NT2/D1 (cell line): ENCODE data around the gene STOX1.
"Not testable (repeated sequence)": the region's sequence is repeated elsewhere in the genome, so short reads cannot be mapped to it uniquely, and the experiment has no call there.

Source experiments
- DNase-seq: peaks from one replicate; pipeline ENCODE4 v3.0.0-alpha.2; 2011; ENCODE audit warnings: low read depth, low spot score
- H3K27me3 ChIP-seq: 2 replicates; pipeline ENCODE4 v1.6.0; 2011; ENCODE audit warnings: mild to moderate bottlenecking; ENCODE audit not compliant: insufficient read length, insufficient read depth
- H3K36me3 ChIP-seq: 2 replicates; pipeline ENCODE4 v1.6.1; 2011; ENCODE audit warnings: mild to moderate bottlenecking, low read length, mixed read lengths; ENCODE audit not compliant: insufficient read depth, insufficient read length
- H3K4me1 ChIP-seq: 2 replicates; pipeline ENCODE4 v1.5.1; 2011; ENCODE audit not compliant: insufficient read depth, insufficient read length
- H3K4me3 ChIP-seq: 2 replicates; pipeline ENCODE4 v1.5.1; 2011; ENCODE audit warnings: low read depth; ENCODE audit not compliant: insufficient read length
- H3K9ac ChIP-seq: 2 replicates; pipeline ENCODE4 v1.6.0; 2011; ENCODE audit warnings: low read depth; ENCODE audit not compliant: insufficient read length
- H3K9me3 ChIP-seq: 2 replicates; pipeline ENCODE4 v1.5.1; 2011; ENCODE audit warnings: mild to moderate bottlenecking, low read length; ENCODE audit not compliant: insufficient read depth
- SUZ12 ChIP-seq: IDR thresholded peaks from 2 replicates; pipeline ENCODE4 v1.6.1; 2011; ENCODE audit not compliant: insufficient read length, insufficient read depth; ENCODE audit errors: extremely low read depth
- YY1 ChIP-seq: IDR thresholded peaks from 2 replicates; pipeline ENCODE4 v1.6.1; 2011; ENCODE audit not compliant: insufficient read length, insufficient read depth
- ZNF274 ChIP-seq: IDR thresholded peaks from 2 replicates; pipeline ENCODE4 v1.6.1; 2011; ENCODE audit warnings: mild to moderate bottlenecking, low read depth, low read length

STOX1 gene

DNA sequence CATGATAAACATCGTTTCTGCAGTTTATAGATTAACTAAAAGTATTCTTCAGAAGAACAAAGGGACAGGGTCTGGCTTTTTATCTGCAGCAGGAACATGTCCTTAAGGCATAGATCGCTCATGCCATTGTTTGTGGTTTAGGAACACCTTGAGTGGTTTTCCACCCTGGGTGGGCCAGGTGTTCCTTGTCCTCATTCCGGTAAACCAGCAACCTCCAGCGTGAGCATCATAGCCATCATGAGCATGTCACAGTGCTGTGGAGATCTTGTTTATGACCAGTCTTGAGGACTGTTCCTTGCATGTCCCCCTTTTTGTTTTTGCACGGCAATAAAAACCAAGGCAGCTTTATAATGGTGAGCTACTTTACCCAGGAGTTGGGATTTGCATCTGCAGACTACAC, 33.9 kb downstream of the STOX1 start:
- DNase-seq = no peak
- H3K4me1 ChIP-seq = no peaks in the 10 kb centered on the region
- TF ChIP-seq YY1 (no peak), SUZ12 (no peak), ZNF274 (no peak)
- H3K4me3 ChIP-seq = no peak overlapping the region
- no peak overlapping the region for H3K9ac ChIP-seq
- peaks cover 27% of the 10 kb centered on the region for H3K9me3 ChIP-seq
- H3K27me3 ChIP-seq = no peaks in the 10 kb centered on the region
- H3K36me3 ChIP-seq = no peaks in the 10 kb centered on the region

- Histone ChIP-seq H3K9me3 (peaks cover 47% of the 10 kb centered on the region), H3K4me3 (no peak overlapping the region), H3K9ac (no peak overlapping the region), H3K4me1 (no peaks in the 10 kb centered on the region), H3K36me3 (no peaks in the 10 kb centered on the region), H3K27me3 (no peaks in the 10 kb centered on the region)
- no peak for DNase-seq
- no peak for TF ChIP-seq YY1
These were observed 37.3 kb downstream of the STOX1 start for GRCh38 chr10:68864611-68865010.

DNA sequence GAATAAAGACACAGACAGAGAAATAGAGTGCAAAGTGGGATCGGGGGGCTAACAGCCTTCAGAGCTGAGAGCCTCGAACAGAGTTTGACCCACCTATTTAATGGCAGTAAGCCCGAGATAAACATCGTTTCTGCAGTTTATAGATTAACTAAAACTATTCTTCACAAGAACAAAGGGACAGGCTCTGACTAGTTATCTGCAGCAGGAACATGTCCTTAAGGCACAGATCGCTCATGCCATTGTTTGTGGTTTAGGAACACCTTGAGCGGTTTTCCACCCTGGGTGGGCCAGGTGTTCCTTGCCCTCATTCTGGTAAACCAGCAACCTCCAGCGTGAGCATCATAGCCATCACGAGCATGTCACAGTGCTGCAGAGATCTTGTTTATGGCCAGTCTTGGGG, 40.8 kb downstream of the STOX1 start:
- not testable (repeated sequence) for H3K9ac ChIP-seq, DNase-seq, H3K4me1 ChIP-seq, H3K4me3 ChIP-seq, H3K27me3 ChIP-seq, H3K36me3 ChIP-seq
- H3K9me3 ChIP-seq = peaks cover 21% of the 10 kb centered on the region

GRCh38 chr10:68869623-68870022, 42.3 kb downstream of the STOX1 start:
- TF ChIP-seq ZNF274 (no peak), YY1 (no peak), SUZ12 (no peak)
- Histone ChIP-seq H3K36me3 (no peaks in the 10 kb centered on the region), H3K4me3 (no peak overlapping the region), H3K9me3 (peaks cover 21% of the 10 kb centered on the region), H3K27me3 (no peaks in the 10 kb centered on the region), H3K9ac (no peak overlapping the region), H3K4me1 (no peaks in the 10 kb centered on the region)
- DNase-seq = no peak

DNA sequence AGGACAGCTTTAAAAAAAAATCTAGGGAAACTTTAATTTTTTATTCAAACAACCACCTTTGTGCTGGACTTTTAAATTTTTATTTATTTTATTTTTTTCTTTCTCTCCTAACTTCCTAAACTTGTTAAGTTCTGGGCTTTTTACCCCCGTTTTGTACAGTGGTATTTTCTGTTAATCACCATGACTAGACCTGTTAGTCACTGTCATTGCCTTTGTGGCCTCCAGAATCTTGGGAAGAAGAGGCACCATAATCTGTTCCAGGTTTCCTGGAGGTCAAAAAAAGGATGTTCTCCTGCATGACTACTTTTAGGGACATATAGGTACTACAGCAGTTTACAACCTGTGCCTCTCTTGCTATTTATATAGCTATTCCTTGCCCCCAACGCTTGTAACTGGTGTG, 42.7 kb downstream of the STOX1 start:
- DNase-seq = no peak
- Histone ChIP-seq H3K36me3 (no peaks in the 10 kb centered on the region), H3K4me1 (peaks cover 2% of the 10 kb centered on the region), H3K27me3 (no peaks in the 10 kb centered on the region), H3K9me3 (peaks cover 21% of the 10 kb centered on the region), H3K4me3 (no peak overlapping the region), H3K9ac (no peak overlapping the region)
- no peak for TF ChIP-seq SUZ12
- TF ChIP-seq YY1 = no peak
- TF ChIP-seq ZNF274 = no peak

DNA sequence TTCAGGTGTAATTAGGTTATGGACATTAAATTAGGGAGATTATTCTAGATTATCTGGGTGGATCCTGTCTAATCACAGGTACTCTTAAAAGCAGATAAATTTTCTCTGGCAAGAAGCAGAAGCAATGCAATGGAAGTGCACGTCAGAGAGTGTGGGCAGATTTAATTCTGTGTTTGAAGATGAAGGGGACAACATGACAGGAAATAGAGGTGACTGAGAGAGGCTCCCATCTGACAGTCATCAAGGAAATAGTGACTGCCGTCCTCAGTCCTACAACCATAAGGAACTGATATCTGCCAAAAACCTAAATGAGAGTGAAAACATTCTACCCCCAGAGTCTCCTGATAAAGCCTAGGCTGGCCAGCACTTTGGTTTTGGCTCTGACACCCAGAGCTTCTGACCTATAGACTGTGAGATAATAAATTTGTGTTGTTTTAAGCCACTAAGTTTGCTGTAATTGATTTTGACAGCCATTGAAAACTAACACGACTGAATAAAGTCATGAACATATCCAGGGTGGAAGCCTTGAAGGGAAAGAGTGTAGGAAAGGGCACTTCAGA, 43.3 kb downstream of the STOX1 start:
- no peak for DNase-seq
- no peaks in the 10 kb centered on the region for H3K36me3 ChIP-seq

DNA sequence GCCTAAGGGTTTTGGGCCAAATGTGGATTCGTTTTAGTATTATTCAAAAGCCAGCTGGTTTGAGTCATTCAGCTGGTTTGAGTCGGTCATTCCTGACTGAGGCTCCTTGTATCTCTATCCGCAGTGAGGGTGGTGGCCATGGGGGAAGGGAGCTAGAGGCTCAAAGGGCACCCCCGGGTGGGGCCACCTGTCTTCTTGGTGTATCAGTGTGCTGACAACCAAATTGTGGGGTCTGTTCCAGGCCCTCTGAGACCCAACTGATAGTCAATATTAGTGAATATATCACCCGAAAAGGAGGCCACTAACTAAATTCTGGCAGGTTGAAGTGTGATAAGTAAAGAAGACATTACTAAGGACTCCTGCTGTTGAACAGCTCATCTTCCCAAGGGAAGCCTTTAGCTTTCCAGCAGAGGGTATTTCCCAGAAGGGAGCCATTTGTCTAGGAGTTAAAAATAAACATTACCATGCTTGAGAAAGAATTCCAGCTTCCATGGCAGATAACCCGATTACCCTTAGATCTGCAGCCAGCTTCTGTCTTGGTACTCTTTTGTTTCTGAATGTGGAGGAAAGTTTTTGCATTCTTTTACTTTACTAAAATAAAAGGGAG, 43.9 kb downstream of the STOX1 start:
- no peak for TF ChIP-seq YY1
- no peak for TF ChIP-seq ZNF274
- TF ChIP-seq SUZ12 = no peak
- H3K9ac ChIP-seq = no peak overlapping the region
- H3K27me3 ChIP-seq = no peaks in the 10 kb centered on the region
- peak; percentile 63 for DNase-seq
- peaks cover 2% of the 10 kb centered on the region for H3K4me1 ChIP-seq
- no peaks in the 10 kb centered on the region for H3K36me3 ChIP-seq
- peaks cover 21% of the 10 kb centered on the region for H3K9me3 ChIP-seq
- H3K4me3 ChIP-seq = no peak overlapping the region

More for the DNA sequence above, 43.3 kb downstream of the STOX1 start:
- Histone ChIP-seq H3K9ac (no peak overlapping the region), H3K4me3 (no peak overlapping the region), H3K4me1 (peaks cover 2% of the 10 kb centered on the region), H3K27me3 (no peaks in the 10 kb centered on the region), H3K9me3 (peaks cover 21% of the 10 kb centered on the region)
- TF ChIP-seq ZNF274 (no peak), YY1 (no peak), SUZ12 (no peak)

GRCh38 chr10:68871731-68872342, 44.5 kb downstream of the STOX1 start:
- Histone ChIP-seq H3K9me3 (peaks cover 21% of the 10 kb centered on the region), H3K9ac (no peak overlapping the region), H3K4me1 (peaks cover 2% of the 10 kb centered on the region), H3K4me3 (no peak overlapping the region), H3K36me3 (no peaks in the 10 kb centered on the region), H3K27me3 (no peaks in the 10 kb centered on the region)
- TF ChIP-seq SUZ12 (no peak), ZNF274 (no peak), YY1 (no peak)
- DNase-seq = peak; percentile 30
